K562 (cell line): ENCODE data around the gene NCOA4. TPM values are rescaled to one million over a fixed set of nuclear protein-coding genes. Genes with fewer than 3 reads are reported as not detected.
A peak's percentile ranks its signal among the peaks of the same experiment; 100 is the strongest.

Source experiments
- ATF2 ChIP-seq: sonication (generic); formaldehyde crosslinking; IDR thresholded peaks from 2 replicates; pipeline ENCODE4 v1.8.1; 2022; ENCODE audit warnings: missing genetic modification reagents
- ATF4 ChIP-seq: fragments of 450-650 bp; formaldehyde crosslinking; IDR thresholded peaks from 2 replicates; pipeline ENCODE4 v1.4.0; 2022; ENCODE audit warnings: mild to moderate bottlenecking, moderate library complexity
- BRD4 ChIP-seq: fragments of 200-600 bp; sonication (generic); IDR thresholded peaks from 2 replicates; pipeline ENCODE4 v1.6.1; 2017; ENCODE audit warnings: inconsistent platforms
- BRD9 ChIP-seq: fragments of 450-650 bp; IDR thresholded peaks from 2 replicates; pipeline ENCODE4 v1.6.1; 2018; ENCODE audit warnings: low read depth; ENCODE audit not compliant: partially characterized antibody
- BRF2 ChIP-seq: IDR thresholded peaks from 3 replicates; pipeline ENCODE4 v1.6.1; 2011; ENCODE audit warnings: borderline replicate concordance, mild to moderate bottlenecking; ENCODE audit not compliant: insufficient read length, insufficient read depth
- CEBPG ChIP-seq, 3 experiments: fragments of 200-800 bp in 1 of 3; sonication (Bioruptor generic) in 1 of 3; sonication (generic) in 1 of 3; formaldehyde crosslinking in 1 of 3; IDR thresholded peaks in 2 of 3; conservative IDR thresholded peaks in 1 of 3; 2 replicates each; pipeline versions ENCODE4 v1.6.1 to v1.8.0; 2016 to 2022; ENCODE audit warnings: missing compliant biosample characterization in 2 of 3, missing genetic modification characterization in 2 of 3, mild to moderate bottlenecking in 1 of 3, missing genetic modification reagents in 1 of 3
- CUX1 ChIP-seq: fragments of 200-800 bp; sonication (Bioruptor generic); IDR thresholded peaks from 2 replicates; pipeline ENCODE4 v1.6.1; 2016; ENCODE audit warnings: missing genetic modification characterization, missing compliant biosample characterization
- EP300 ChIP-seq: IDR thresholded peaks from 2 replicates; pipeline ENCODE4 v1.6.1; 2012; ENCODE audit warnings: low read length, improper control_type of control experiment
- ETV5 ChIP-seq: sonication (generic); formaldehyde crosslinking; IDR thresholded peaks from 2 replicates; pipeline ENCODE4 v1.4.0; 2020; ENCODE audit warnings: low read depth, mild to moderate bottlenecking, missing genetic modification reagents
- NCOA2 ChIP-seq, 2 experiments: fragments of 450-650 bp; IDR thresholded peaks; 2 replicates each; pipeline ENCODE4 v1.6.1; 2018; ENCODE audit warnings: mild to moderate bottlenecking in 2 of 2, moderate library complexity in 1 of 2; ENCODE audit not compliant: partially characterized antibody in 2 of 2
- POLR2AphosphoS5 ChIP-seq: IDR thresholded peaks from 2 replicates; pipeline ENCODE4 v1.6.1; 2011; ENCODE audit warnings: mild to moderate bottlenecking, low read depth, low read length, moderate library complexity; ENCODE audit not compliant: control insufficient read depth, insufficient read depth
- SMARCA4 ChIP-seq: fragments of 450-650 bp; IDR thresholded peaks from 2 replicates; pipeline ENCODE4 v1.6.1; 2016
- SMARCA5 ChIP-seq: fragments of 450-650 bp; IDR thresholded peaks from 2 replicates; pipeline ENCODE4 v1.6.1; 2016
- STAT5B ChIP-seq: fragments of 250-450 bp; sonication (Bioruptor Pico); IDR thresholded peaks from 2 replicates; pipeline ENCODE4 v1.8.0; 2021; ENCODE audit warnings: mild to moderate bottlenecking, inconsistent platforms
- TBP ChIP-seq: optimal IDR thresholded peaks from 2 replicates; pipeline ENCODE3; 2011; ENCODE audit warnings: low read depth, low read length, improper control_type of control experiment
- ZBTB26 ChIP-seq: fragments of 450-650 bp; formaldehyde crosslinking; IDR thresholded peaks from 2 replicates; pipeline ENCODE4 v1.4.0; 2022; ENCODE audit warnings: missing genetic modification characterization
- ZC3H11A ChIP-seq: IDR thresholded peaks from 2 replicates; pipeline ENCODE4 v1.6.1; 2012; ENCODE audit warnings: low read depth, low read length, improper control_type of control experiment
- ZNF384 ChIP-seq: IDR thresholded peaks from 2 replicates; pipeline ENCODE4 v1.6.1; 2012; ENCODE audit warnings: low read depth, low read length, improper control_type of control experiment
- ZNF507 ChIP-seq: conservative IDR thresholded peaks from 2 replicates; pipeline ENCODE4 v1.6.1; 2017; ENCODE audit warnings: missing genetic modification characterization, missing compliant biosample characterization
- ZNF79 ChIP-seq: fragments of 250-450 bp; sonication (Bioruptor Pico); IDR thresholded peaks from 2 replicates; pipeline ENCODE4 v1.4.0; 2020; ENCODE audit warnings: low read depth, mild to moderate bottlenecking, moderate library complexity
- ZSCAN29 ChIP-seq: fragments of 450-650 bp; IDR thresholded peaks from 2 replicates; pipeline ENCODE4 v1.6.1; 2017
- polyA plus RNA-seq, 8 experiments: library from polyadenylated mRNA; depleted of rRNA in 4 of 8; stranded (reverse) in 5 of 8; unstranded in 3 of 8; fragments of >200 nt; fragmentation: Nextera tagmentation in 2 of 8; fragmentation: Illumina TruSeq in 1 of 8; extraction: Ambion mirVana in 2 of 8; extraction: Trizol in 1 of 8; gene quantifications; 2 replicates each; pipeline versions ENCODE4 v1.2.1 to v1.2.3, GENCODE V29; 2011 to 2014; ENCODE audit warnings: inconsistent platforms in 1 of 8, missing spikeins in 1 of 8
- total RNA-seq, 7 experiments: library from RNA; depleted of rRNA in 6 of 7; stranded (reverse); fragments of >200 nt in 6 of 7; fragmentation: Illumina TruSeq in 2 of 7; extraction: Trizol in 2 of 7; gene quantifications; 2 replicates each; pipeline versions ENCODE4 v1.2.1 to v1.2.3, GENCODE V29; 2011 to 2021; ENCODE audit warnings: low replicate concordance in 1 of 7

Gene NCOA4
- total and polyA plus RNA-seq, 9 of the 15 experiments (the other 6 are each of a cell fraction or from before 2014, with no cell fraction given): 89.8 to 283 (median 181) TPM

GRCh38 chr10:46020344-46020657, 10.1 kb downstream of the NCOA4 start (continued):
- TF ChIP-seq TBP (no peak), ZC3H11A (no peak), POLR2AphosphoS5 (peak; percentile 56; the same call in 1 of the 2 replicates), NCOA2 (IDR thresholded peaks at IDR 0.05; ENCODE audit: partially characterized antibody in 2 of 2) (no peak), ETV5 (CRISPR knock-in tag) (no peak), ZNF79 (CRISPR knock-in tag) (no peak), CEBPG (CRISPR knock-in tag; IDR thresholded peaks at IDR 0.05) (no peak), CEBPG (tag; conservative IDR thresholded peaks at IDR 0.05 in 1 of 2, IDR thresholded peaks at IDR 0.05 in 1 of 2) (no peak), BRD4 (no peak), ZNF384 (no peak), SMARCA5 (no peak), STAT5B (no peak), BRF2 (no peak), ZSCAN29 (no peak), BRD9 (no peak), ZNF507 (no peak), EP300 (peak; percentile 60), ZBTB26 (no peak), ATF4 (CRISPR knock-in tag) (no peak), SMARCA4 (peak; percentile 61), ATF2 (CRISPR knock-in tag) (no peak), CUX1 (CRISPR knock-in tag) (0 out of 2 replicates have a peak, but pooled peaks have one; percentile 9)
